ENCODE measurements around the gene SOS2. TPM values are rescaled to one million over a fixed set of nuclear protein-coding genes. Genes with fewer than 3 reads are reported as not detected.

SOS2 gene
- total and polyA plus RNA-seq, 10 of the 15 experiments (the other 5 are each of a cell fraction or from before 2014, with no cell fraction given), result 2.1 to 16.8 (median 8.4) TPM

GRCh38 chr14:50094056-50094755 lies 137.2 kb downstream of the SOS2 start (continued):
- TF ChIP-seq E2F8 (IDR thresholded peaks at IDR 0.05; ENCODE audit: low read depth, partially characterized antibody), result no peak

DNA sequence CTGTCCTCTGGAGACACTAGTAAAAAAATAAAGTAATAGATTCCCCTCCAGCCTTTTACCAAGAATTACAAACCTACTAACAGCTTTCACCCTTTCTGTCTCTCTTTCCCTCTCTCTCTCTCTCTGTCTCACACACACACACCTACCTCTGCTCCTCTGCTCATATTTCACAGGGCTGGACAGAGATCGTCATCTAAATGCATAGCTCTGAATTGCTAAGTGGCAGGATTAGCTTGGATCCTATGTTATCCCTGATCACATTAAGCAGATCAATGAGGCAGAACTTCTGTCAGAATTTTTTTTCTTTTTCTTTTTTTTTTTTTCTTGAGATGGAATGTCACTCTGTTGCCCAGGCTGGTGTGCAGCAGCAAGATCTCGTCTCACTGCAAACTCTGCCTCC lies 137.9 kb downstream of the SOS2 start:
- Histone ChIP-seq H3K27me3 (replicated peaks in 1 of 2; ENCODE audit: control insufficient read depth in 2 of 2, insufficient read depth in 2 of 2, low read length in 1 of 2) (no peaks in the 10 kb centered on the region), H3K27ac (ENCODE audit: control insufficient read depth, insufficient read depth) (no peak overlapping the region), H3K4me1 (ENCODE audit: control insufficient read depth, insufficient read depth, low read length) (peaks cover 12% of the 10 kb centered on the region), H3K4me2 (ENCODE audit: control insufficient read depth, insufficient read depth) (no peak overlapping the region), H3K4me3 (no peak overlapping the region), H3K79me2 (ENCODE audit: control insufficient read depth, insufficient read depth, low read length) (no peaks in the 10 kb centered on the region), H3K9ac (ENCODE audit: control insufficient read depth, insufficient read depth, low read length) (no peak overlapping the region), H2AFZ (ENCODE audit: control insufficient read depth, low read depth, low read length) (no peak overlapping the region), H3K36me3 (ENCODE audit: control insufficient read depth in 2 of 2, insufficient read depth in 2 of 2, low read length in 1 of 2) (no peaks in the 10 kb centered on the region; a peak in 1 of 4 replicates), H3K9me3 (replicated peaks; ENCODE audit: control insufficient read depth, insufficient read depth, low read length) (no peaks in the 10 kb centered on the region), H4K20me1 (ENCODE audit: control insufficient read depth, insufficient read depth) (no peaks in the 10 kb centered on the region)
- ChIA-PET SMC1A (ENCODE audit: uncharacterized antibody, unreplicated experiment) (interaction anchor here (1.2 to 1.5 kb wide), 4 partner anchors 11 to 225 kb away, joined by 3 to 8 read pairs (median 3); no protein-coding TSS in a partner anchor), POLR2A (interaction anchor here (0.6 to 1.4 kb wide), 5 partner anchors 34 to 259 kb away, joined by 3 to 5 read pairs (median 5); no protein-coding TSS in a partner anchor), CTCF (interaction anchor here (0.8 to 1.9 kb wide), 7 partner anchors 8 to 241 kb away, joined by 3 to 8 read pairs (median 5); partner anchors contain the start of gene NEMF), RAD21 (ENCODE audit: unreplicated experiment) (interaction anchor here (0.7 to 1.2 kb wide), 4 partner anchors 11 to 231 kb away, joined by 3 to 4 read pairs (median 3); no protein-coding TSS in a partner anchor)
- intact Hi-C loops (cut with micrococcal nuclease; ENCODE audit: unreplicated experiment) (no loop called here), in situ Hi-C loops (cut with MboI) (loop anchor here (10.0 kb wide), 1 partner anchor 229 kb away; no protein-coding TSS in a partner anchor)
- BruUV-seq (replicated peaks), result no TSS peak
- 89% methylated on average over 2 of the region's 2 CpGs for WGBS (ENCODE audit: insufficient coverage, insufficient replicate concordance, low lambda C conversion rate, missing lambda C conversion rate)
- FAIRE-seq, result no peak
- DNase-seq (ENCODE audit: low read depth, low spot score), result no peak
- ATAC-seq, result no peak
- TF ChIP-seq WRNIP1 (IDR thresholded peaks at IDR 0.05; ENCODE audit: borderline replicate concordance, low read depth, low read length) (no peak), USF2 (IDR thresholded peaks at IDR 0.05; ENCODE audit: borderline replicate concordance, low read depth, low read length) (no peak), TAF1 (IDR thresholded peaks at IDR 0.05; ENCODE audit: borderline replicate concordance, low read depth, low read length) (no peak), NKRF (conservative IDR thresholded peaks at IDR 0.05) (no peak), EED (IDR thresholded peaks at IDR 0.05; ENCODE audit: low read depth) (no peak)
- TF ChIP-seq, protein P1, sequence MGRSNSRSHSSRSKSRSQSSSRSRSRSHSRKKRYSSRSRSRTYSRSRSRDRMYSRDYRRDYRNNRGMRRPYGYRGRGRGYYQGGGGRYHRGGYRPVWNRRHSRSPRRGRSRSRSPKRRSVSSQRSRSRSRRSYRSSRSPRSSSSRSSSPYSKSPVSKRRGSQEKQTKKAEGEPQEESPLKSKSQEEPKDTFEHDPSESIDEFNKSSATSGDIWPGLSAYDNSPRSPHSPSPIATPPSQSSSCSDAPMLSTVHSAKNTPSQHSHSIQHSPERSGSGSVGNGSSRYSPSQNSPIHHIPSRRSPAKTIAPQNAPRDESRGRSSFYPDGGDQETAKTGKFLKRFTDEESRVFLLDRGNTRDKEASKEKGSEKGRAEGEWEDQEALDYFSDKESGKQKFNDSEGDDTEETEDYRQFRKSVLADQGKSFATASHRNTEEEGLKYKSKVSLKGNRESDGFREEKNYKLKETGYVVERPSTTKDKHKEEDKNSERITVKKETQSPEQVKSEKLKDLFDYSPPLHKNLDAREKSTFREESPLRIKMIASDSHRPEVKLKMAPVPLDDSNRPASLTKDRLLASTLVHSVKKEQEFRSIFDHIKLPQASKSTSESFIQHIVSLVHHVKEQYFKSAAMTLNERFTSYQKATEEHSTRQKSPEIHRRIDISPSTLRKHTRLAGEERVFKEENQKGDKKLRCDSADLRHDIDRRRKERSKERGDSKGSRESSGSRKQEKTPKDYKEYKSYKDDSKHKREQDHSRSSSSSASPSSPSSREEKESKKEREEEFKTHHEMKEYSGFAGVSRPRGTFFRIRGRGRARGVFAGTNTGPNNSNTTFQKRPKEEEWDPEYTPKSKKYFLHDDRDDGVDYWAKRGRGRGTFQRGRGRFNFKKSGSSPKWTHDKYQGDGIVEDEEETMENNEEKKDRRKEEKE (IDR thresholded peaks at IDR 0.05), result no peak
